ENCODE measurements around the gene KLHL25. TPM values are rescaled to one million over a fixed set of nuclear protein-coding genes. Genes with fewer than 3 reads are reported as not detected.

KLHL25 gene
- total and polyA plus RNA-seq, 2 experiments from 2014 or later = 2.0 to 7.1 TPM

DNA sequence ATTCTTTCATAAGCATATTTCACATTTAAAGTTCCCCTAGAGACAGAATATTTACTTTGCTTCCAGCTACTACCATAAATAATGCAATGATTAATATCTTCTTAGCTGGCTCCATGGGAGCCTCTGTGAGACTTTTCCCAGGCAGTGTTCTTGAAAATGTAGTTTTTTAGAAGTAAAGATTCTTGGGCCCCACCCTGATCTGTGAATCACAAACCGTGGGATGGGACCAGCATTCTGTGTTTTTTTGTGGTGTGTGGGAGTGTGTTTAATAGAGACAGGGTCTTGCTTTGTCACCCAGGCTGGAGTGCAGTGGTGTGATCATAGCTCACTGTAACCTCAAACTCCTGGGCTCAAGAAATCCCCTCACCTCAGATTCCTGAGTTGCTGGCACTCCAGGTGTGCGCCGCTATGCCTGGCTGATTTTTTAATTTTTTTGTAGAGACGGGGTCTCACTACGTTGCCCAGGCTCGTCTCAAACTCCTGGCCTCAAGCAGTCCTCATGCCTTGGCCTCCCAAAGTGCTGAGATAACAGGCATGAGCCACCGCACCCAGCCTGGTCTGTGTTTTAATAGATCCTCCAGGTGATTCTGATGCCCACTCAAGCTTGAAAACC, 83.0 kb downstream of the KLHL25 start:
- peaks cover 10% of the 10 kb centered on the region; the same call in 1 of the 2 replicates for H3K36me3 ChIP-seq (ENCODE audit: low read depth)
- H3K4me3 ChIP-seq = no peak overlapping the region
- H3K27ac ChIP-seq = peak overlapping the region; percentile 54
- H3K9me3 ChIP-seq (ENCODE audit: low read depth) = no peaks in the 10 kb centered on the region
- DNase-seq = peak; percentile 73
- no peaks in the 10 kb centered on the region for H3K9me2 ChIP-seq (ENCODE audit: insufficient read depth)
- H2AFZ ChIP-seq = no peak overlapping the region
- in situ Hi-C loops (cut with MboI) = no loop called here
- no peaks in the 10 kb centered on the region for H4K20me1 ChIP-seq (ENCODE audit: insufficient read depth)
- H3K4me2 ChIP-seq (ENCODE audit: unreplicated experiment) = no peak overlapping the region
- peaks cover 29% of the 10 kb centered on the region for H3K4me1 ChIP-seq (ENCODE audit: insufficient read depth)
- H3K79me2 ChIP-seq (ENCODE audit: insufficient read depth) = 0 out of 2 replicates have a peak, but pooled peaks cover 12% of the 10 kb centered on the region
- H3F3A ChIP-seq (ENCODE audit: insufficient read depth) = peaks cover 14% of the 10 kb centered on the region
- no peaks in the 10 kb centered on the region for H3K27me3 ChIP-seq (replicated peaks; ENCODE audit: insufficient read depth)
- 77 to 78% methylated on average over 7 of the region's 7 CpGs for WGBS, 2 experiments (ENCODE audit: low coverage in 1 of 2, low lambda C conversion rate in 2 of 2, missing lambda C conversion rate in 2 of 2)
- TF ChIP-seq EZH2 (IDR thresholded peaks at IDR 0.05; ENCODE audit: insufficient read depth, poor library complexity, severe bottlenecking) = no peak
- no peak for TF ChIP-seq EZH2phosphoT487 (IDR thresholded peaks at IDR 0.05; ENCODE audit: insufficient read depth, low read depth)
- peak overlapping the region; percentile 20; the same call in 1 of the 2 replicates for H3K9ac ChIP-seq

DNA sequence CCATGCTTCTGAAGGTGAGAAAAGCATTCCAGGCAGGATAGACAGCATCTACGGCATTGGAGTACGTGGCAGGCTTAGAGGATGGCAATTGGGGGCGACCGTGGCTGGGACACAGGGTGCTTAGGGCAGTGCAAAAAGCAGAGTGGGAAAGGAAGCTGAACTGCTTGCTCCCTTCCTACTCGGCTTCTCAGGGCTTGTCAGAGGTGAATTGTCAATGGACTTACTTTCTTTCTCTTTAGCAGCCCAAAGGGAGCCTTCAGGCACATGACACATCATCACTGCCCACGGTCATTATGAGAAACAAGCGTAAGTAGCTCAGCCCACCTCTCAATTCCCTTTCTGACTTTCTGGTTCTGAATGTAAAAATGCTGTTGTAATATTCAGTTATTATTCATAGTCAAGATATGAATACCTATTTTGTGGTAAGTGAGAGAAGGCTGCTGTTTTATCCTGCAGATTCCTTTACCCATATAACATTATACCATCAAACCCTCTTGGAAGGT, 84.3 kb downstream of the KLHL25 start:
- no peaks in the 10 kb centered on the region for H3K27me3 ChIP-seq (replicated peaks; ENCODE audit: insufficient read depth)
- H4K20me1 ChIP-seq (ENCODE audit: insufficient read depth) = no peaks in the 10 kb centered on the region
- no peaks in the 10 kb centered on the region for H3K9me3 ChIP-seq (ENCODE audit: low read depth)
- TF ChIP-seq EZH2phosphoT487 (IDR thresholded peaks at IDR 0.05; ENCODE audit: insufficient read depth, low read depth) (no peak), EZH2 (IDR thresholded peaks at IDR 0.05; ENCODE audit: insufficient read depth, poor library complexity, severe bottlenecking) (no peak)
- peaks cover 25% of the 10 kb centered on the region for H3F3A ChIP-seq (ENCODE audit: insufficient read depth)
- 92 to 93% methylated on average over 7 of the region's 7 CpGs for WGBS, 2 experiments (ENCODE audit: low coverage in 1 of 2, low lambda C conversion rate in 2 of 2, missing lambda C conversion rate in 2 of 2)
- H3K4me3 ChIP-seq = no peak overlapping the region
- H3K4me1 ChIP-seq (ENCODE audit: insufficient read depth) = peaks cover 34% of the 10 kb centered on the region
- no peak overlapping the region for H2AFZ ChIP-seq
- DNase-seq = no peak
- in situ Hi-C loops (cut with MboI) = no loop called here
- no peaks in the 10 kb centered on the region for H3K9me2 ChIP-seq (ENCODE audit: insufficient read depth)
- H3K36me3 ChIP-seq (ENCODE audit: low read depth) = peaks cover 7% of the 10 kb centered on the region; the same call in 1 of the 2 replicates
- H3K4me2 ChIP-seq (ENCODE audit: unreplicated experiment) = no peak overlapping the region
- H3K9ac ChIP-seq = no peak overlapping the region
- no peak overlapping the region for H3K27ac ChIP-seq
- peaks cover 21% of the 10 kb centered on the region; the same call in 1 of the 2 replicates for H3K79me2 ChIP-seq (ENCODE audit: insufficient read depth)

MicroRNA genes within 50 kb of the gene (microRNA counts, 767-probe panel; counts per million panel counts)
- 447 counts per million, percentile 86 among the panel's probes with 10 or more counts for microRNA hsa-miR-1276

Small RNA genes lying within 50 kb of the gene (microRNA-seq; reads per million reads assigned to microRNA genes)
- gene MIR1276 (ENCODE audit: borderline number of aligned reads) (not detected), gene MIR548AP (ENCODE audit: borderline number of aligned reads) (not detected)

Small RNA genes lying within 50 kb of the gene (small RNA-seq; reads per million reads assigned to genes)
- not detected for gene AC021739.1 (ENCODE audit: low read depth, low replicate concordance)
- gene MIR1276 (ENCODE audit: low read depth, low replicate concordance) = not detected
- gene MIR548AP (ENCODE audit: low read depth, low replicate concordance) = not detected
- not detected for gene RNU6-231P (ENCODE audit: low read depth, low replicate concordance)
